GM19351 (cell line): ENCODE data around the gene NPB.

Experiments used
- ATAC-seq: cut with Tn5 transposase; IDR thresholded peaks from one replicate; pipeline ENCODE4 v1.9.1; 2021; ENCODE audit warnings: mild to moderate bottlenecking, moderate library complexity; ENCODE audit not compliant: unreplicated experiment

Gene NPB

GRCh38 chr17:81898029-81898866 is 3.8 kb upstream of the NPB start:
- no peak for ATAC-seq

- no peak for ATAC-seq
These were observed 3.2 kb upstream of the NPB start for GRCh38 chr17:81898885-81899284.

GRCh38 chr17:81899514-81900166 is 2.4 kb upstream of the NPB start:
- ATAC-seq = no peak

- no peak for ATAC-seq
These were observed 1.7 kb upstream of the NPB start for GRCh38 chr17:81900181-81900820.

GRCh38 chr17:81901167-81902022 is 643 bp upstream of the NPB start:
- no peak for ATAC-seq

GRCh38 chr17:81902653-81903414 is 796 bp downstream of the NPB start:
- ATAC-seq = no peak

- no peak for ATAC-seq
These were observed 1.4 kb downstream of the NPB start for GRCh38 chr17:81903415-81903831.

GRCh38 chr17:81903896-81904599 is 2.0 kb downstream of the NPB start:
- no peak for ATAC-seq

GRCh38 chr17:81904600-81905423 is 2.8 kb downstream of the NPB start:
- ATAC-seq = no peak

GRCh38 chr17:81905424-81905875 is 3.4 kb downstream of the NPB start:
- ATAC-seq = no peak

- no peak for ATAC-seq
These were observed 4.0 kb downstream of the NPB start for GRCh38 chr17:81905993-81906392.

- no peak for ATAC-seq
These were observed 4.6 kb downstream of the NPB start for GRCh38 chr17:81906476-81907218.

- no peak for ATAC-seq
These were observed 5.4 kb downstream of the NPB start for GRCh38 chr17:81907219-81908145.

- ATAC-seq = no peak
These were observed 6.8 kb downstream of the NPB start for GRCh38 chr17:81908793-81909192.

- no peak for ATAC-seq
These were observed 7.2 kb downstream of the NPB start for GRCh38 chr17:81909231-81909630.

GRCh38 chr17:81909966-81910839 is 8.2 kb downstream of the NPB start:
- ATAC-seq = no peak
